ENCODE data around the gene HARS1. TPM values are rescaled to one million over a fixed set of nuclear protein-coding genes. Genes with fewer than 3 reads are reported as not detected.

HARS1 gene
- total and polyA plus RNA-seq, 10 of the 15 experiments (the other 5 are each of a cell fraction or from before 2014, with no cell fraction given) = 12.0 to 93.8 (median 76.9) TPM

GRCh38 chr5:140700177-140701144 lies 9.3 kb upstream of the HARS1 start, which contains the start of gene ZMAT2 (continued):
- TF ChIP-seq ZBTB4 (CRISPR knock-in tag; IDR thresholded peaks at IDR 0.05) (no peak), EZH2 (IDR thresholded peaks at IDR 0.05; ENCODE audit: borderline replicate concordance, control insufficient read depth, low read depth, low read length) (no peak), SREBF2 (IDR thresholded peaks at IDR 0.05; ENCODE audit: low read length) (no peak), ELK1 (IDR thresholded peaks at IDR 0.05; ENCODE audit: low read depth, low read length) (no peak), DPF2 (IDR thresholded peaks at IDR 0.05) (no peak), YBX1 (IDR thresholded peaks at IDR 0.05) (no peak), POLR2AphosphoS2 (IDR thresholded peaks at IDR 0.05; ENCODE audit: low read depth, low read length) (peak; percentile 92), SRF (IDR thresholded peaks at IDR 0.05; ENCODE audit: low read depth in 2 of 2, low read length in 2 of 2) (no peak), ESRRA (IDR thresholded peaks at IDR 0.05; ENCODE audit: low read length) (no peak), EED (IDR thresholded peaks at IDR 0.05; ENCODE audit: low read depth) (no peak), BMI1 (IDR thresholded peaks at IDR 0.05; ENCODE audit: borderline replicate concordance) (peak; percentile 78; the same call in 1 of the 2 replicates), MTA3 (IDR thresholded peaks at IDR 0.05; ENCODE audit: borderline replicate concordance, low read length) (no peak; the same call in 1 of the 2 replicates), MAX (IDR thresholded peaks at IDR 0.05; ENCODE audit: low read depth, low read length) (no peak), RBBP5 (conservative IDR thresholded peaks at IDR 0.05) (no peak), IRF4 (IDR thresholded peaks at IDR 0.05; ENCODE audit: low read depth, low read length) (no peak), KLF5 (IDR thresholded peaks at IDR 0.05; ENCODE audit: partially characterized antibody) (peak; percentile 59), SIN3A (IDR thresholded peaks at IDR 0.05; ENCODE audit: low read depth, low read length) (peak; percentile 62; the same call in 1 of the 2 replicates), RCOR1 (conservative IDR thresholded peaks at IDR 0.05; ENCODE audit: low read depth, low read length) (no peak), STAT1 (conservative IDR thresholded peaks at IDR 0.05) (no peak), JUND (IDR thresholded peaks at IDR 0.05; ENCODE audit: low read depth, low read length) (no peak), NKRF (conservative IDR thresholded peaks at IDR 0.05) (0 out of 2 replicates have a peak, but pooled peaks have one; percentile 18), NRF1 (conservative IDR thresholded peaks at IDR 0.05; ENCODE audit: low read depth, low read length) (peak; percentile 78), TCF3 (IDR thresholded peaks at IDR 0.05; ENCODE audit: borderline replicate concordance, insufficient read depth, low read depth, low read length) (no peak)

Measured in GM12878 (cell line).